Activated T-cell treated with anti-CD3 and anti-CD28 coated beads, Interleukin-2, amount 50 U/mL, for 24 hours (primary cell): ENCODE data around the gene TMEM272.

ENCODE experiments used
- DNase-seq: peaks from one replicate; pipeline ENCODE4 v3.0.0-alpha.2; 2020
- H3K27ac Mint-ChIP-seq: 2 replicates; pipeline ENCODE4 v1.8.0; 2020; ENCODE audit warnings: mild to moderate bottlenecking, mixed read lengths
- H3K27me3 Mint-ChIP-seq: 2 replicates; pipeline ENCODE4 v1.8.0; 2020; ENCODE audit warnings: mixed read lengths
- H3K36me3 Mint-ChIP-seq: 2 replicates; pipeline ENCODE4 v1.8.0; 2020; ENCODE audit warnings: low read depth, mixed read lengths
- H3K4me1 Mint-ChIP-seq: 2 replicates; pipeline ENCODE4 v1.8.0; 2020; ENCODE audit warnings: low read depth, mixed read lengths
- H3K4me3 Mint-ChIP-seq: 2 replicates; pipeline ENCODE4 v1.8.0; 2020; ENCODE audit warnings: mild to moderate bottlenecking, moderate library complexity, mixed read lengths
- H3K9me3 Mint-ChIP-seq: 2 replicates; pipeline ENCODE4 v1.8.0; 2020; ENCODE audit warnings: mixed read lengths

TMEM272 gene

DNA sequence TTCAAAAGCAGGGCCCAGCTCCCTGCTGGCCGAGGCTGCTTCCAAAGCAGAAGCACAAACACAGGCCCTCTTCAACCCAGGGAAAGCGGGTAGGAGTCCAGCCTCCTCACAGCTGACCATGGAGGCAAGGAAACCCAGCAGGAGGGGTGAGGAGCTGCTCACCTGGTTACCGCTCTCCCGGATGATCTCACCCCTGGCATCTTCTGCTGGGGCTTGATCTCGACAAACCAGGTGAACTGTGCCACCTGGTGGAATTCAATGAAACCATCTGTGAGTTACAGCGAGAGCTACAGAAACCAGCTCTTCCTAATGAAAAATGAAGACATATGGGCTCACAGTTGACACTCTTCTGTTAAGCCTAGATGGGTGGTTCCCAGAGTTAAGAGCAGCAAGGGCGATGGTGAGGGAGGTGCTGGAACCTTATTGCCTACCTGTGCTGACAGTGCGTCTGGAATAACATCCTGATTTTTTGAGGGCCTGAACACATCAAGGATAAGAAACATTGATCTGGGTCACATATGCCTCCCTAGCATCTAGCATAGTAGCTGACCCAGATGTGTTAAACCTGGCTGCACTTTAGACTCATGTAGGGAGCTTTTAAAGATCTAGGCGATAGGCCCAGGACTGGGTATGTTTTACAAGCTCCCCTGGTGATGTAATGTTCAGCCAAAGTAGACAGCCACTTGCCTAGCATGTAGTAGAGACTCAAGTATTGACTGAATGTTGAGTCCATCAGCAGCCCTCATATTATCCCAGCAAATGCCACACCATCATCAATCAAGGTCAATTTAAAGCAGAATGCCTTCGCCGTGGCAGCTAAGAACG lies 47.1 kb downstream of the TMEM272 start:
- no peaks in the 10 kb centered on the region for H3K9me3 Mint-ChIP-seq
- H3K27me3 Mint-ChIP-seq: no peaks in the 10 kb centered on the region
- H3K4me3 Mint-ChIP-seq: no peak overlapping the region
- H3K36me3 Mint-ChIP-seq: peaks cover 9% of the 10 kb centered on the region
- peak; percentile 59 for DNase-seq
- H3K4me1 Mint-ChIP-seq: peaks cover 50% of the 10 kb centered on the region
- no peak overlapping the region for H3K27ac Mint-ChIP-seq

DNA sequence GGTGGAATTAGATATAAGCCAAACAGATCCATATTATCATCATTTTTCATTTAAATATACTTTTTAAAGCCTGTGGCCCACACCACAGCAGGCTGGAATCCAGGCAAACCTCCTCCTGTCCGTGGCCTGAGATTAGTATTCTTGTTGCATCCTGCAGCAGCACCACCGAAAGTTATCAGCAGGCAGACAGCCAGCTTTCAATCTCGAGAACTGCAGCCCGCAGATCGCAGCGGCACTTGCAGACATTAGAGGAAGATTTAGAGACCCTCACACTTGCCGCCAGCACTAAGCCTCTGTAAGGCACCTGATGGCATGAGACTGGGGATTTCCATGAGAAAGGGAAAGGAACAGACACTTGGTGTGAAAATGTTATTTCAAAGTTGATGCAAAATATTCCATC lies 48.4 kb downstream of the TMEM272 start:
- no peak overlapping the region for H3K27ac Mint-ChIP-seq
- peaks cover 14% of the 10 kb centered on the region for H3K36me3 Mint-ChIP-seq
- peaks cover 41% of the 10 kb centered on the region for H3K4me1 Mint-ChIP-seq
- H3K9me3 Mint-ChIP-seq: no peaks in the 10 kb centered on the region
- H3K4me3 Mint-ChIP-seq: no peak overlapping the region
- DNase-seq: peak; percentile 20
- H3K27me3 Mint-ChIP-seq: no peaks in the 10 kb centered on the region

DNA sequence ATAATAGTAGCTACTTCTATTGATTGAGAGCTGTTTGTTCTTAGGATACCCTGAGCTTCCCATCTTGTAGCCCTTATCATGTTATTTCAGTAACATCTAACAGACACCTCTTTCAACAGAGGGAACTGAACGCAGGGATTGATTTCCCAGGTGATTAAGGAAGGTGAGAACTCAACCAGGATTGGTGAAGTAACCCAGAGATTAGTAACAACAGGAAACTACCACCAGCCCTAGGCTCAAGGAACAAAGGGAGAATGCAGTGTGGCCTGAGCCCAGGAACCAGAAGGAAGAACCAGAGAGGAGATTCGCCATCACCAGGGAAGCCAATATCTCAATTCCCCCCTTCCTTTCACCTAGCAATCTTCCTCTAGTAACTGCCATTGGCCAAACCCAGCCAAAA lies 49.6 kb downstream of the TMEM272 start:
- H3K4me1 Mint-ChIP-seq: peaks cover 30% of the 10 kb centered on the region
- H3K27me3 Mint-ChIP-seq: no peaks in the 10 kb centered on the region
- H3K4me3 Mint-ChIP-seq: no peak overlapping the region
- H3K9me3 Mint-ChIP-seq: no peaks in the 10 kb centered on the region
- no peak for DNase-seq
- no peak overlapping the region for H3K27ac Mint-ChIP-seq
- H3K36me3 Mint-ChIP-seq: peaks cover 14% of the 10 kb centered on the region

DNA sequence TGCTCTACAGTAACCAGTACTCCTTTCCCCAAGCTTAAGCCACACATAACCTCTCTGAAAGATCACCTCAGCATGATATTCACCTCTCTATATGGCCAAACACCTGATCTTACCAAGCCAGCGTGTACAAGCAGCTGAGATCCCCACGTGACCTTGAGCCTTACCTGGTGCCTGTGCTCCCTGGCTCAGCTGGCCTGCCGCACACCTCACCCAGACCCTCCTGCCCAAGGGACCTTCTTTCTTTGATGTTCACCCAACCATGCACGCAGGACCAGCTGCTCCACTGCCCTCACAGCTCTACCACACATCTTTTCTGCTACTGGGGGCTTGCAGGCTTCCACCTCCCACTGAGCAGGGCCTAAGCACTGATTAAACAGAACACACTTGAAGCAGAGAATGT lies 50.0 kb downstream of the TMEM272 start:
- H3K4me3 Mint-ChIP-seq: no peak overlapping the region
- H3K4me1 Mint-ChIP-seq: peaks cover 27% of the 10 kb centered on the region
- H3K27me3 Mint-ChIP-seq: no peaks in the 10 kb centered on the region

DNA sequence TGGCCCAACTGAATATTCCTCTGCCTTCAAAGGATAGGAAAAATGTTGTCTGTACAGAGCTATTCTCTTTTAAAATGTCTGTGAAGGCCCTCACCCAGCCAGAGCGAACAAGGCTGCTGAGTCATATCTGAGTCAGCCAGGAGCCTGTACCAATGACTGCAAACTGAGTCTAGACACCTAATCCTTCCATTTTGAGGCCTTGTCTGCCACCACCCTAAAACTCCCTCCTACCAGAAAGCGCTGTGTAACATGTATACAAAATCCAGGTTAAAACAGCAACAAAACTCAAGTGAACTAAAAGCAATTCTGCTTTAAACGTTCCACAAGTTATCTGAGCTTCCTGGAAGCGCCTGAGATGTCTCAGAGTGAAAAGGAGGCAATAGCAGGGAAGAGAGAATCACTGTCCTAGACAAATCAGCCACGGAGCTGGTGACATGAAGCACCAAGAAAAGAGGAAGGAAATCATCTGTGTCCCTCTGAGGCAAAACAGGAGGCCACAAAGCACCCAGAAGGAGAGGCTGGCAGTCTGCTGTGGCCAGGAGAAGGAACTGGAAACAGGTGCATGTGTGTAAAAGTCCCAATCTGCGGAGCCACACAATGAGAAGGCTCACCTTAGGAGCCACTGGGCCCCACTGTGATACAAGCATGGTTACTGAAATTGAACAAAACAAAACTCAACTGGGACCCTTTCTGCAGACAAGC lies 51.3 kb downstream of the TMEM272 start:
- DNase-seq: peak; percentile 53
- Mint-ChIP-seq H3K4me1 (peaks cover 27% of the 10 kb centered on the region), H3K36me3 (peaks cover 23% of the 10 kb centered on the region), H3K4me3 (peak overlapping the region; percentile 2), H3K27me3 (no peaks in the 10 kb centered on the region), H3K27ac (peak overlapping the region; percentile 91), H3K9me3 (no peaks in the 10 kb centered on the region)

More for the DNA sequence above, 50.0 kb downstream of the TMEM272 start:
- DNase-seq: peak; percentile 23
- Mint-ChIP-seq H3K9me3 (no peaks in the 10 kb centered on the region), H3K27ac (no peak overlapping the region), H3K36me3 (peaks cover 14% of the 10 kb centered on the region)

DNA sequence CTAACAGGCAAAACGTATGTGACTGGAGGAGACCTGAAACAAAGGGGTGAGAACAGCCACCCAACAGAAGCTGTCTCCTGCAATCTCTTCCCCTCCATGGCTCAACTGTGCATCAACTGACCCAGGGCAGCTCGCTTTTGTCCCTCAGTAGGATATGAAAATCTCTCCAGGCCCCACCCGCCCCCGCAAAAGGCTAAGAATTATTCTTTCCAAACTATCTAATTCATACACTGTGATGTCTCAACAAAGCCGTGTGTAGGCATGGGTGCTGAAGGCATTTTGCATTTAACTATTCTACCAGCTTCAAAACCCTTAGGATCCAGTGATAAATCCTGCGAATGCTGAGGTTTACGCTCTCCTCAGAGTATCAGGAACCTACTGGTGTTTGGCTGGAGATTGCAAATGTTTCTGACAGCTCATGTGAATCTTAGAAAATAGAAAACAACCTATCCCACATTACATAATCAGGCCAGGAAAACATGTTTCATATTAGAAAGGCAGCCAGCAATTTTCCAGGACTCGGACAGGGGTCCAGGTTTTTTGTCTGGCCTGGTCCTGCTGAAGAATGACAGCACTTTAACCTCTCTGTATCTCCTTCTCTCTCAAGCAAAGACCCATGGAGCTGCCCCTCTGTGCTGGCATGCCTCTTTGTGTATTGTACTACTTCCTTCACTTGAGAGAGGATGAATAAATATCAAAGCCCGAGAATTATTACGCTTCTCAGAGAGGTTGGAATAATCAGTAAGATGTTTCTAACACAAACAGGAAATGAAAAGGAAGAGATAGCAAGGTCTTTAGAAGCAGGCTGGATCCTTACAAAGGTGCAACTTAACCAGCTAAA lies 58.3 kb downstream of the TMEM272 start:
- peaks cover 6% of the 10 kb centered on the region for H3K4me1 Mint-ChIP-seq
- no peak overlapping the region for H3K4me3 Mint-ChIP-seq
- H3K9me3 Mint-ChIP-seq: no peaks in the 10 kb centered on the region
- DNase-seq: no peak
- peaks cover 8% of the 10 kb centered on the region for H3K36me3 Mint-ChIP-seq
- no peak overlapping the region for H3K27ac Mint-ChIP-seq
- H3K27me3 Mint-ChIP-seq: no peaks in the 10 kb centered on the region

DNA sequence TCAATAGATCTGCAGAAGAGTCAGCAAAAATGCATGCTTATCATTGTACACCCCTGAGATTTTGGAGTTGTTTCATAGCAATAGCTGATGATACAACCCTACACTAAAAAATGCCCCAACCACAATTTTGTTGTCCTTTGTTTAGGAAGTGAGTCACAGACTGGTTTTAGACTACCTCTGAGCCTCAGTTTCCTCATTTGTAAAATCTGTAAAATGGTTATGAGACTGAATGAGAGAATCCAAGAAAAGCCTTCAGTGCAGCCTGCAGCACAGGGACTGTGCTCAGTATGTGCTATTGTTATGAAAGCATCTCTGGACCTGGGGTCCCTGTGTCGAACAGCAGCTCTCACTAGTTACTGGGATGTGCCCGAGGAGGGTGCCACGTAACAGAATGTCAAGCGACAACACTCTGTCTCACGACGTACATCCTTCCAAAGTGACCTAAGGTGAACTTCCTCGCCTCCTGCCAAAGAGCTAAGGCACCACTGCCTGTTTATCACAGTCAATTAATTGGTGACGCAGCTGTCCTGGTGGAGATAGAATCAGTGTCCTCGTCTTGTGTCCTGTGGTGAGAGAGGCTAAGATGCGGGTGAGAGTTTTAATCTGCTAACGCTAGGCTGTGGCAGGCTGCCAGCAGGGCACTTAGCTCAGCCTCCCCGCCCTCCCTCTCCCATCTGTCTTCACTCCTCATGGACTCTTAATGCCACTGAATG lies 59.1 kb downstream of the TMEM272 start:
- peaks cover 6% of the 10 kb centered on the region for H3K4me1 Mint-ChIP-seq
- peaks cover 8% of the 10 kb centered on the region for H3K36me3 Mint-ChIP-seq
- DNase-seq: no peak
- H3K27ac Mint-ChIP-seq: no peak overlapping the region
- H3K27me3 Mint-ChIP-seq: no peaks in the 10 kb centered on the region
- H3K4me3 Mint-ChIP-seq: no peak overlapping the region
- no peaks in the 10 kb centered on the region for H3K9me3 Mint-ChIP-seq

DNA sequence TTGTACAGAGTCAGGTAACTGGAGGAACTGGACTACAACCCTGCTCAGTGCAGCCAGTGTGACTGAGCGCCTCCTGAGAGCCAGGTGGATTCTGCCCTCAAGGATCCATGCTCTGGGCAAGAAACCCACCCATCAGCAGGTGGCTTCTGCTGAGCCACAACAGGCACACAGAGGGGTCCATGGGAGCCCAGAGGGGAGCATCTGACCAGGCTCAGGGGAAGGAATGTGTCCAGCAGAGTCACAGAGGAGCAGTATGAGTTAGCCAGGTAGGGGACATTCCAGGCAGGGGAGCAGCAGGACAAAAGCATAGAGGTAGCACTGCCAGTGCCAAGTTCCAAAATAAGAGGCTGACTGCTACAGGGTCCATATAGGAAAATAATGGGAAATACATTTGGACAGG lies 60.9 kb downstream of the TMEM272 start:
- peak overlapping the region; percentile 39 for H3K27ac Mint-ChIP-seq
- peaks cover 2% of the 10 kb centered on the region for H3K36me3 Mint-ChIP-seq
- H3K9me3 Mint-ChIP-seq: no peaks in the 10 kb centered on the region
- H3K27me3 Mint-ChIP-seq: no peaks in the 10 kb centered on the region
- no peak for DNase-seq
- H3K4me3 Mint-ChIP-seq: no peak overlapping the region
- H3K4me1 Mint-ChIP-seq: peaks cover 6% of the 10 kb centered on the region

DNA sequence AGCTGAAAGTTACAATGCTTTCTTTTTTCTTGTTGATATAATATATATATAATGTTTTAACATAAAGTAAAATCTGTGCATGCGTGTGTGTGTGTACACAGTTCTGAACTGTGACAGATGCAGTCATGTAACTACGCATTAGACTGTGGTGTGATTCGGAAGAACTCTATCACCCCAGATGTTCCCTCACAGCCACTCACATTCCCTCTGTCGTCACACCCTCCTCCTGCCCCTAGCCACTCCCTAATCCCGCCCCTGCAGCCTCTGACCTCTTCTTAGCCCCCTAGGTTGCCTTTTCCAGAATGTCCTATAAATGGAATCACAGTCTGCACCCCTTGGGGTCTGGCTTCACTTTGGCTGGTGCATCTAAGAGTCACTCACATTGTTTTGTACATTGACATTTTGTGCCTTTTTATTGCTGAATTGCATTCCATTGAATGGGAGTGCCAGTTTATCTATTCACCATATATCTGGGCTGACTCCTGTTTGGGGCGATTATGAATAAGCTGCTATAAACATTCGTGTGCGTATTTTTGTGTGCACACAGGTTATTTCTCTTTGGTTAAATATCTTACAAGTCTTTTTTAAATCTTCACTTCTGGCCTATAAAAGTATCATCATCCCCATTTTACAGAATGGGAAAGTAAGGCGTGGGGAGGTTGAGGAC lies 61.4 kb downstream of the TMEM272 start:
- no peak overlapping the region for H3K27ac Mint-ChIP-seq
- no peaks in the 10 kb centered on the region for H3K27me3 Mint-ChIP-seq
- H3K4me3 Mint-ChIP-seq: no peak overlapping the region
- no peaks in the 10 kb centered on the region for H3K36me3 Mint-ChIP-seq
- DNase-seq: no peak
- no peaks in the 10 kb centered on the region for H3K9me3 Mint-ChIP-seq
- H3K4me1 Mint-ChIP-seq: peaks cover 6% of the 10 kb centered on the region

DNA sequence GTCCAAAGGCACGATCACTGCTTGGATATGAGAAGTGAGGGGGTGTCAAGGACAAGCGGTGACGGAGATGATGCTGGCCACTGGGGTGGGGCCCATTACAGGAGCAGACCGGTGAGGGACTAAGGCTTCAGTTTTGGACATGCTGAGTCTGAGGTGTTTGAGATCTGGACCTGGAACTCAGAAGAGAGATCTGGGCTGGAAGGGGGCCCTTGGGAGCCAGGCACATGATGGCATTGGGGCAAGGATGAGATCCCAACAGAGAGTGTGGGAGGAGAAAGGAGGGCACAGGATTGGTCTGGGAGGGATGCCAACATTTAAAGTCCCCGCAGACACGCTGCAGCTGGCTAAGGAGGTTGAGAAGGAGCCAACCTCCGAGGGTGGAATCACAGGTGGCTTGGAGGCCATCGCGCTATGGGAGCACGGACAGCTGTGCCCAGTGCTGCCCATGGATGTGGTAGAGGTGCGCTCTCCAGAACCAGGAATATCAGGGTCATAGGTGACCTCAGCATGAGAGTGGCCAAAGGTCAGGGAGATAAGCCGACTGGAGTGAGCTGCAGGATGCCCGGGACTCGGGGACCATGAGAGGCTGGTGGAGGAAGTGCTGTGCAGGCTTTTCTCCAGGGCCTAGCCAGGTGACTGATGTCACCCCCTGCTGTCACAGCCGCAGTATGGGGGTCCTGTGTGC lies 62.8 kb downstream of the TMEM272 start:
- H3K4me3 Mint-ChIP-seq: no peak overlapping the region
- H3K9me3 Mint-ChIP-seq: no peaks in the 10 kb centered on the region
- no peaks in the 10 kb centered on the region for H3K27me3 Mint-ChIP-seq
- H3K27ac Mint-ChIP-seq: no peak overlapping the region
- H3K36me3 Mint-ChIP-seq: no peaks in the 10 kb centered on the region
- H3K4me1 Mint-ChIP-seq: peaks cover 6% of the 10 kb centered on the region
- DNase-seq: no peak

DNA sequence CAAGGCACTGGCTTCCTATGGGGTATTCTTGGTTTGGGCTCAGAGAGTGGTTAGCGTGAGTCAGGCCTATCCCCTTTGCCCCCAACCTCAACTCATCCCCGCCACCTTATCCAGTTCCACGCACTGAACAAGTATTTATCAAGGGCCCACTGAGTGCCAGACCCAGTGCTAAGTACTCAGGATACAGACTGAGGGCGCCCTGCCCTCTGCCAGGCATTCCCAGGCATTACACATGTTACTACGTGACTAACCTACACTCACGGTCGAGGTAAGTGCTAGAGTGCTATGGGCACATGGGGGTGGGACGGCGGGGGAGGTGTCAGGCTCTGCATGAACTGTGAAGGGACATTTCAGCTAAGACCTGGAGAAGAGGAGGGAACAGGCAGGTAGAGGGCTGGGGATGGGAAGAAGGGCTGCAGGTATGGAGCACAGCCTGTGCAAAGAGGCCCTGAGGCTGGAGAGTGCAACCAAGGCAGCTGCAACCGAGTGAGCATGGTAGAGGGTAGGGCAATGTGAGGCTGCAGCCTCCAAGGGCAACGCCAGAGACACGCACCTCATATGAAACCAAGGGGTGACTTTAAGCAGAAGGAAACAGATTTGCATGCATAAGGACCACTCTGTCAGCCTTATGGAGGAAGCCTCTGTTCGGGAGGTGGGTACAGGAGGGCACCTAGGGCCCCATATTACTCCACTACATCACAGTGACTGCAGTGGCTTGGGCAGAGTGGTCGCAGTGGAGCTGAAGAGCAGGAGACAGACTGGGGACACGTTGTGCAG lies 63.5 kb downstream of the TMEM272 start:
- H3K27me3 Mint-ChIP-seq: no peaks in the 10 kb centered on the region
- no peaks in the 10 kb centered on the region for H3K9me3 Mint-ChIP-seq
- peaks cover 6% of the 10 kb centered on the region for H3K4me1 Mint-ChIP-seq
- no peak overlapping the region for H3K27ac Mint-ChIP-seq
- DNase-seq: no peak
- no peak overlapping the region for H3K4me3 Mint-ChIP-seq
- H3K36me3 Mint-ChIP-seq: no peaks in the 10 kb centered on the region

DNA sequence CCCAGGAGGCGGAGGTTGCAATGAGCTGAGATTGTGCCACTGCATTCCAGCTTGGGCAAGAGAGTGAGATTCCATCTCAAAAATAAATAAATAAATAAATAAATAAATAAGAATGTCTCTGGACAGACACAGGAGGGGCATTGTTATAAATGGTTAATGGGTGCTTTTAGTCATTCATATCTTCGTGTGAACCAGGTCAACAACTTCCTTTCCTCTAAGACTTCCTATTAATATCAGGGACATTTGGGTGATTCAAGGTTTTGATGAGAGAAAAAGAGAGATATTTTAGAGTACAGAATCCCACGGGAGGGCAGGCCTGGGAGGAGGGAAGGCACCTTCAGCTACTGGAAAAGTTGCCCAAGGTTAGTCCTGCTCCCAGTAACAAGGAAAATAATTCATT lies 64.9 kb downstream of the TMEM272 start:
- H3K27ac Mint-ChIP-seq: no peak overlapping the region

DNA sequence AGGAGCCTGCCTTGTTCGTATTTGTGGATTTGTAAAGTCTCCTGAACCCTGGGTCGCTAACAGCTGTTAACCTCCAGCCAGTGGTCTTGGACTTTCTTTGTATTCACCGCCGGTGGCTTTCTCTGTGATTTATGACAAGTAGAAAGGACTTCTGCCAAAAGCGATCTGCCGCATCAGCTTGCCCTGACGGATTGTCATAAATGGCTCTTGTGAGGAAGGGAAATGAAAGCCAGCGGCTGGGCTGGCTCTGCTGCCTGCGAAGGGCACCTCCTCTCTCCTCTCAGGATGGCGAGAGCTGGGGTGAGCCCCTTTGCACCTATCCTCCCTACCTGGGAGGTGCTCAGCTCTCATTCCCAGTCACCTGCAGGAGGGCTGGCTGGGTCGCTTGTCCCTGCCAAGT lies 66.6 kb downstream of the TMEM272 start:
- H3K27ac Mint-ChIP-seq: no peak overlapping the region
- no peaks in the 10 kb centered on the region for H3K4me1 Mint-ChIP-seq
- no peaks in the 10 kb centered on the region for H3K36me3 Mint-ChIP-seq
- no peaks in the 10 kb centered on the region for H3K27me3 Mint-ChIP-seq
- DNase-seq: no peak
- H3K4me3 Mint-ChIP-seq: no peak overlapping the region
- no peaks in the 10 kb centered on the region for H3K9me3 Mint-ChIP-seq

More for the DNA sequence above, 64.9 kb downstream of the TMEM272 start:
- no peaks in the 10 kb centered on the region for H3K36me3 Mint-ChIP-seq
- DNase-seq: no peak
- H3K9me3 Mint-ChIP-seq: no peaks in the 10 kb centered on the region
- H3K27me3 Mint-ChIP-seq: no peaks in the 10 kb centered on the region
- no peak overlapping the region for H3K4me3 Mint-ChIP-seq
- no peaks in the 10 kb centered on the region for H3K4me1 Mint-ChIP-seq
